Myocyte (in vitro differentiated cells): ENCODE data around the gene PROP1. TPM values are rescaled to one million over a fixed set of nuclear protein-coding genes. Genes with fewer than 3 reads are reported as not detected.
"Not testable (repeated sequence)": the region's sequence is repeated elsewhere in the genome, so short reads cannot be mapped to it uniquely, and the experiment has no call there.

Source experiments
- DNase-seq: peaks from one replicate; pipeline ENCODE4 v3.0.0-alpha.2; 2012; ENCODE audit warnings: low read depth
- total RNA-seq: library from RNA; depleted of rRNA; stranded (reverse); fragments of >200 nt; gene quantifications from 2 replicates; pipeline ENCODE4 v1.2.3, GENCODE V29; 2014

PROP1 gene
- total RNA-seq, 1 donor from 2014 or later: not detected

DNA sequence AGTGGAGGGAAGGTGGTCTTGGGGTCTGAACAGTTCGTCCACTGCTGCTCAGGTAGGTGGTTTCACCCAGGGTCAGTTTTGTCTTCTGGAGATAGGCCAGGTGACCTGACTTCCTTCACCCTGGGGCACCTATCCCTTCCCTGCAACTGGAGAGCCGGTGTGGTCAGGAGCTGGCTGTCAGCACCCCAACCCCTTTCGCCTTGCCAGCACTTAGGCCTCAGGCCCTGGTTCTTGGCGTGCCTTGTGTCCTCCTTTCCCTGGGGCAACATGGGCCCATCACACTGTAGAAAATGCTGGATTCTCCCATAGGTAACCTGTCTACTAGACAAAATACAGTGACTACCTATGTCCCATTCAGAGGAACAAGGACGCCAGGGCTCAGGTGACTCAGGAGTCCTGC is 13.1 kb downstream of the PROP1 start:
- DNase-seq: no peak

DNA sequence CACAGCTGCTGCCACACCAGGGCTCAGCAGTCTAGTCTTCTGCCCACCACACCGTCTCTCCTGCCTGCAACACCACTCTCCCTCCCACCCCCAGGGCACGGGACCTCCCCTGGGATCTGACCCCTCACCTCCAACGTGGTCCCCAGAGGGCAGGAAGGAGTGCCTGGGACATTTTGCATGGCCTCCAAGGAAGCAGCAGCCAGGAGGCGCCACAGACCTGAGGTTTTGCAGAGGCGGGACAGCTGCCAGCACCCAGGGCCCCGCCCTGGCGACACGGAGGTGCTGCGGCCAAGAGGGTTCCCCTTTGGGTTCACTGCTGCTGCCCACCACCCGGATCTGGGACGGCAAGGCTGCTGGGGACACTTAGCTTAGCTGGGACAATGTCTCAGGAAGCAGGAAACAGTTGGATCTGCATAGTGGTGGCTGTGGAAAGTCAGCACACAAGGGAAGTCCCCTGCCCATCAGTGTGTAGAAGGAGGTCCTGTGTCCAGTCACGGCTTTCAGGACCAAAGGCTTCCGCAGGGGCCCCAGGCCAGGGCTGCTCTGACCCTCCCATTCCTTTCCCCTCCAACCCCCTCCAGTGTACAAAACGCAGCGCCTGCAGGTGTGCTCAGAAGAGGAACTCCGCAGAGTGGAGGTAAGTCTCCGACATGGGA is 13.8 kb downstream of the PROP1 start:
- peak; percentile 30 for DNase-seq

DNA sequence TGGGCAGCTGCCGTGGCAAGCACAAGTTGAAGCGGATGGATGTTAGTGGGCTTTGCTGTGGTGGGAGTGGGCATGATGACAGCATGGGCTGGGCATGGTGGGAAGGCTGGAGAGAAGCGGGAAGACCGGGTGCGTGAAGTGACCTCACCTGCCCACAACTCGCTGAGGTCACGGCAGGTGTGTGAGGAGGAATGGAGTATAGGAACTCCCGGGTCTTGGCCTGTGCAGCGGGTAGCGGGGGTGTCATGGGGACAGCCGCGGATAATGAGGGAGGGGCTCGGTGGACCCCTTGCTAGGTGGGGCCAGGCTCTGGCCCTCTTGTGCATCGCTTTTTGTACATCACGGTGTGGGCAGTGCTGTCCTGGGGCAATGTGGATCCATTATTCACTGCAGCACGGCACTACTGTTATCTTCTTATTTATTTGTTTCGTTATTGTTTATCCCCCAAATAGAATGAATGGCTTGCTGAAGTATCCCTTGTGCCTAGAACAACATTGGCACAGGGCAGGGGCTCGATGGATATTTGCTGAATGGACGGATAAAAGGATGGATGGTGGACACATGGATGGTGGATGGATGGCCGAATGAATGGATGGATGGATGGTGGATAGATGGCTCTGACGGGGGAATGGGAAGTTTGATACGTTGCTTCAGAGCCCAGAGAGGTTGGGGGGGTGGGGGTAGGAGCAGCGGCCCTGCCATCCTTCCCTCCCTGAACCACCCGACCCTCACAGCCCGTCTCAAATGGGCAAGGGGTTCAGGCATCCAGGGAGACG is 14.6 kb downstream of the PROP1 start:
- no peak for DNase-seq

DNA sequence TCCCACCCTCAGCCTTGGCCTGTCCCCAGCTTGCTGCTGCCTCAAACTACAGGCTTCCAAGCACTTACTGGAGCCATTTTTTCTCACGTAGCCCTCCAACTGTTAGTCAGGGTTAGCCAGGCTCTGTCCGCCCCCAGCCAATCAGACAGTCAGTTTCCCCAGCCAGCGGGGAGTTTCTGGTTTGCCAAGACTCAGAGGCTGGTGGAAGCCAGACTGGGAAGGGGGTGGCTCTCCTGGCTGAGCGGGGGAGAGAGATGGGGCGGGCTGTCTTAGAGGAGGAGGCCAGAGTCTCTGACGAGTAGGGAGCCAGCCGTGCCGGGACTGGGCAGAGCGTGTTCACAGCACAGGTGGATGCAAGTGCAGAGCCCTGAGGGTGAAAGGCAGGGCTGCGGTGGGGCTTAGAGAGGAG is 15.3 kb downstream of the PROP1 start:
- peak; percentile 15 for DNase-seq

DNA sequence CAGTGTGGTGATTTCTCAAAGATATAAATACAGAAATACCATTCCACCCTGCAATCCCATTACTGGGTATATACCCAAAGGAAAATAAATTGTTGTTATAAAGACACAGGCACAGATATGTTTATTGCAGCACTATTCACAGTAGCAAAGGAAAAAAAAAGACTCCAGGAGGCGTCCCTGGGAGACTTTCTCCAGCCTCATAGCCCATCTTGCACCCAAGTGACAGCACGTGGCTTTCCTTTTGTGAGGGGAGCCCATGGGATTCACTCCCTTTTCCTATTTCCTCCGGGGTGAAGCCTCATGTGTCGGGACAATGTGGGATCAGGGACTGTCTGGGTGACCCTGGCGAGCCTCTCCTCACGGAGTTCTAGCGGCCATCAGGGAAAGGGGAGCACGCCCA is 18.4 kb downstream of the PROP1 start:
- not testable (repeated sequence) for DNase-seq

DNA sequence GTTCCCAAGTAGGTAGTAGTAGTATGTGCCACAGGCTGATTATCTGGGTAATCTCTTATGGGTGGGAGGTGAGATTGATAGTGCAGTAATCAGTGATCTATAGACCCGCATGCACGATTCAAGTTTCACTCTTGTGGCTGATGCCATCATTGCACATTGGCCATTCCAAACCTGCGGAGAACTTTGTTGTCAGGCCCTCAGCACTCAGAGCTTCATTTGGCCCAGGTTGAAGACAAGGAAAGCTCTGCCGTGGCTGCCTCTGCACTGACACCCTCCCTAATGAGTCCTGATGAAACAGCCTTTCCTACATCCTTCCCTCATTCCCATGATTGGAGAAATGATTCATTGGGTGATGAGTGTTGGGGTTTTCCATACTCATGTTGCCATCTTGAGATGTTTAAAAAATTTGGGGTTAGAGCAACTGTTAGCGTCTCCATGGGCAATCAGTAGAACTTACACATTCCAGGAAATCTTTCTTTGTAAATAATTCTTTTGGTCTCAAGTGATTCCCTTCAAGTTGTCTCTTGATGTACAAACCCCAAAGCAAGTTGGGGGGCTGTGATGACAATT is 22.9 kb downstream of the PROP1 start:
- no peak for DNase-seq

DNA sequence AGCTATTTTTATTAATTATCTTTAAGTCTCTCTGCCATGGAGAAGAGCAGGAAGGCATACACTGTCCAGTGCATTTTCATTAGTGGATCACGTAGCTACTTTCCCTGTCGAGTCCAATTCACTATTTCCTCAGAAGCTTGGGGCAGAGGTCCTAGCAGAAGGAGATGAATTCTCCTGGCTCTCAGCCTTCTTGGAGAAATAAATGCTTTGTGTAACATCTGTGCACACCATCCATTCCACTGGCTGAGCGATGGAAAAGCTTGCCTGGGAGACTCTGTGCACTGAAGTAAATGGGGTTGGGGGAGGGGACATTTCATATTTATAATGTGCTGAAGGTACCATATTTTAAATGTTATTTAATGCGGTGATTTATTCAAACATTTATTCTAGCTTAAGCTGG is 23.4 kb downstream of the PROP1 start:
- DNase-seq: no peak

DNA sequence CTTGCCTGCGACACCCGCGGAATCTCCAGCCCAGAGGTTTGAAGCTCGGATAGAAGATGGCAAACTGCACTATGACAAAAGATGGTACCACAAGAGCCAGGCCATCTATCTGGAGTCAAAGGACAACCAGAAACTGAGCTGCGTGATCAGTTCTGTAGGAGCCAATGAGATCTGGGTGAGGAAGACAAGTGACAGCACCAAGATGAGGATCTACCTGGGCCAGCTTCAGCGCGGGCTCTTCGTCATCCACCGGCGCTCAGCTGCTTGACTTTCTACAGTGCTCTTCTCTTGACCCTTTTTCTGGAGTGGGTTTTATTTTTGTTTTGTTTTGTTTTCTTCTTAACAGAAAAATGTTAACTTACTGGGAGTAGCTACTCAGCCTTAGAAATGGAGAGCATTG is 24.0 kb downstream of the PROP1 start:
- not testable (repeated sequence) for DNase-seq

DNA sequence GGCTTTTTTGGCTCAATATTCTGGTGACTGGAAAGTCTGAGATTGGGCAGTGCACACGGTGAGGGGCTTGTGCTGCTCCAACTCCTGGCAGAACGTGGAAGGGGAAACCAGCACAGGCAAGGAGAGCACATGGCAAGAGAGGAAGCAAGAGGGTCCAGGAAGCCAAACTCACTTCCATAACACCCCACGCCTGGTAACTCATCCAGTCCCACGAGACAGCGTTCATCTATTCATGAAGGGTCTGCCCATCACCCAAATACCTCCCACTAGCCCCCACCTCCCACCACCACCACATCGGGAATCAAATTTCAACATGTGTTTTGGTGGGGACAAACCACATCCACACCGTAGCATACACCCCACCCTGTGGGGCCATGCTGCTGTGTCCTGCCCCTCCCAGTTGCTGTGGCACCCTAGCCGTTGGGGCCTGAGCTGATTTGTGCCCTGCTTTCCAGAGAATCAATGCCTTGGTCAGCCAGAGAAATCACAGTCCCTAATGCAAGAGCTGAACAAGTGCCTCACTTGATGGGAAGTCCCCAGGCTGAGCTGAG is 27.3 kb downstream of the PROP1 start:
- no peak for DNase-seq

DNA sequence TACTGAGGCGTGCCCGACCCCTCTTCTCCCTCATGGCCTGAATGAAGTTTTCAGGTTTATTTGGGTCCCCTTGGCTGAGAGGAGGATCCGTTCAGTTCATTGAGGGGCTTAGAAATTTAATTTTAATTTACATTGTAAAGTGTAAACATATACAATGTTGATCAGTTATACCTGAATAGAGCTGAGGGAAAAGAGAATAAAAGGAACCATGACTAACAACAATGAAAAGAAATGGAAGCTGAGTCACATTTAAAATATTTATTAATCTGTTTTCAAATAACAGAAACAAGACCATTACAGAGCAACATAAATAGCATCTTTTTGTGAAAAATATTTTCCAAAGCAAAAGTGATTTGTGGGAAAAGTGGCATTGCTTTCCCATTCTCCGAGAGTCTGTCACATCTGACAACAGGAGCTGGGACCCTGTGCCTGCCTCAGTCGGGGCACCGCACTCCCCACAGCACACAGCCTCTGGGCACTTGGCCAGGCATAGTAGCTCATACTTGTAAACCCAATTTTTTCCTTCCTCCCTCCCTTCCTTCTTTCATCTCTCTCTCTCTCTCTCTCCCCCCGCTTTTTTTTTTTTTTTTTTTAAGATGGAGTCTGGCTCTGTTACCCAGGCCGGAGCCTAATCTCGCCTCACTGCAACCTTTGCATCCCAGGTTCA is 28.7 kb downstream of the PROP1 start:
- DNase-seq: no peak

DNA sequence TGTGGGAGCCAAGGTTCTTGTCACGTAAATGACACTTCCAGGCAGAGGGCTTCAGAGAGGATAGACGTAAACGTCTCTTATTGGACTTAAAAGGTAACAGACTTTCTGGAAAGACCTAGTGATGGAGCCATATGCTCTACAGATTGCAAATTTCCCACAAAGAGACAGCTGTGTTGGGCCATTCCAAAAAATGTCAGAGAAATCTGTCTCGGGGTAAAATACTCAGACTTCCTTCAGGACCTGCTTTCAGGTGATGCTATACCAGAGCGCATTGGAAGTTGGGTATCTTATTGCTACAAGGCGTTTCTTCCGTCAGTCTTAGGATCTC is 29.2 kb downstream of the PROP1 start:
- no peak for DNase-seq

DNA sequence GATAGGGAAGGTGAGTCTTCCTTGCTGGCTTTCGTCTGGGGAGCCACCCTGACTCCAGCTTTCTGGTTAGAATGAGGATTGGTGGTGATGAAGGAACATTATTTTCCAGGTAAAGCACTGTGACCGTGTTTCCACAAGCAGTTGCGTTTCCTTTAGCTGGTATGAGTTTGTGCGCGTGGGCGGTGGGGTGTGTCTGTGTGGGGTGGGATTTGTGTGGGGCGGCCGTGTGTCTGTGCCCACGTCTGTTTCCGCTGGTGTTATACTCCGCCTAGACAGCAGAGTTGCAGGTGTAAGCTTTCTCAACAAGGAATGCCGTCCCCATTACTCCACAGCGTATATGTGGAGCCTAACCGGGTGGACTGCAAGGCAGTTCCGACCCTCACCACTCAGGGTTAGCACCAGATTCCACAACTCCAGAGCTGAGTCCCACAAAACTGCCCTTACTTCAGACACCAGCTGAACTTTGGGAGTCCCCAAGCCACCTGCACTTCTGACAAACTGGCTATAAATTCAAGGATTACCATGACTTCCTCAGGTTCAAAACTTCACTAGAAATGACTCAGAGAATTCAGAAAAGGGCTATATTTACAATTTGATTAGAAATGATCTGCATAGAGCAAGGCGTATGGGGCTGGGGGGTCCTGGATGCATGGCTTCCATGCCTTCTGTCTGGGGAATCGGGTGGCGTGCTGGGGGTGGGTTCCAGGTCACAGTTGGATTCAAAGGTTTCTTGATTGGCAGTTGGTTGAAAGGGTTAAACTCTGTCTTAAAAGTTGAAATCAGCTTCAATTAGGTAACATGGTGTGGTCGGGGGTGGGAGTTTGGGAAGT is 29.8 kb downstream of the PROP1 start:
- DNase-seq: no peak

DNA sequence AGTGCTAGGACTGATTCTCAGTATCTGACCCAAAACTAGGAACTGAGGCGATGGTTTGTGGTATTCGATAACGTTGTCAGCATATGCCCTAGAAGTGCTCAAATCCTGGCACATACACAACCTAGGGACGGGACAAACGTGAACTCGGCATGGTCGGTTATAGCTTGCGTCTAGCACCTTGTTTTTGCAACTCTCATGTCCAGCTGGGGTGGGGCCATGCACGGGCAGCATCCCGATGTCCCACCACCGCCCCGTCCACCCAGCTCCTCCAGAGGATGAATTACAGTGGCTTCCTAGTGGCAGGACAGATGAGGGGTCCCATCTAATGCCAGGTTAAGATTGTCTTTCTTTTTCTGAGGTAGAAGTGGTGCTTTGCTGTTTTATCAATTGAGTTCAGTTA is 31.6 kb downstream of the PROP1 start:
- DNase-seq: no peak

DNA sequence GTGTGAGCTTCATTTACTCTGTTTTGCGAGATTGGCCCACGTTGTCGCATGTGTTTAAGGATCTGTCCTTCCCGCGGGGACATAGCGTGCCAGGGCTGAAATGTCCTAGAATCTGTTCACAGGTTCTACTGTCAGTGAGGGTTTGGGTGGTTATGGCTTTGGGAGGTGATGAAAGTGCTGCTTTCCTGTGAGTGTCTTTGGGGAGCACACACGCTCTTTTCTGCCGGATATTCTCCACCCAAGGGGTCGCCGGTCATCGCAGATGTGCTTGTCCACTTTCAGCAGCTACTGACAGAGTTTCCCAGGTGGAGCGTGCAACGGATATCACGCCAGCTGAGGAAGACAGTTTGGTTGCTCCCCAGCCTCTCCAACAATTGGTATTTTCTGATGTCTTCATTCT is 32.1 kb downstream of the PROP1 start:
- DNase-seq: no peak

DNA sequence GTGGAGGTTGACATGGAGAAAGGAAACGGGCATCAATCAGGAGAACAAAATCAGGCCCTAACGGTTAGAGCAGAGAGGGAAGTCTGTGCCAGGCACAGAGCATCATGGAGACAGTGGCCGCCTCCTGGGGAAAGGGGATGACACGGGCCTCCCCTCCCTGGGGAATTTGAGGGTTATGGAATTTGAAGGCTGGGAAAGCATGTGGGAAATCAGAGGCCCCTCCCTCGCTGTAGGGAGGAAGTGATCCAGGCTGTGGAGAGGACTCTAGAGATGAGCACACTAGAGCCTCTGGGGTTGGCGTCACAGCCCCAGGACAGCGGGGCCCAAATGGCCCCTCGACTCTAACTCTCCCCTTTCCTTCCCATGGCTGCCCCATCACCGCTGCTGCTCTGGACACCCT is 36.7 kb downstream of the PROP1 start:
- no peak for DNase-seq

DNA sequence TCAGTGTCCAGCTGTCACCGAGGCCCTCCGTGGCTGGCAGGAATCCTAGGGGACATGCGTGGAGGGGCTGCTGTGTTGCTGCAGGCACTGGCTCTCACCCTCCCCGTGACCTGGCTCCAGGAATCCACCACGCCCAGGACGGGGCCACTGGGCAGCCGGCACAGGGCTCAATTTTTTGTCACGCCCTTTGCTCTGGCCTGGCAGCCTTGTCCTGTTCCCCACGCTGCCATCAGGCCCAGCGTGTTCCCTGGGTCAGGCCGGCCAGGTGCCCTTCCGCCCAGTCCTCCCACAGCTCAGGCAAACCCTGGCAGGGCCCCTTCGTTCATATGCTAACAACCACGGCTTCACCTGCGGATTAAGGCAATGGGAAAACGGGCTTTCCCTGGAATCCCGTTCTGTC is 37.3 kb downstream of the PROP1 start:
- DNase-seq: peak; percentile 20

DNA sequence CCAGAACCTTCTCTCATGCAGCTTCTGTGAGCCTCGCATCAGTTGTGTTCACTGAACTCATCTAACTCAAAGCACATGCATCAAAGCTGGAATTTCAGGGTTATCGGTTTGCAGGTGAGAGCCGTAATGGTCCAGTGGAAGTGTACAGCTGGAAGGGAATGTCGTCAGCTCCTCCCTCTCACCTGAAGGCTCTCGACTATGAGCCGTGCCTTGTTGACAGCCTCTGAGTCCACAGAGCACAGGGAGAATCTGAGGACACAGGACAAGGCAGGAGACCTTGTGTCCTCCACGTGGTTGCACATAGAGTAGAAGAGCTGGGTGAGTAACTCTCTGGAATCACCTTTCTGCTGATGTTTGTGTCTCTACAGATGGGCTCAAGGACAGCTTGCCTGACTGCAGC is 38.8 kb downstream of the PROP1 start:
- no peak for DNase-seq

DNA sequence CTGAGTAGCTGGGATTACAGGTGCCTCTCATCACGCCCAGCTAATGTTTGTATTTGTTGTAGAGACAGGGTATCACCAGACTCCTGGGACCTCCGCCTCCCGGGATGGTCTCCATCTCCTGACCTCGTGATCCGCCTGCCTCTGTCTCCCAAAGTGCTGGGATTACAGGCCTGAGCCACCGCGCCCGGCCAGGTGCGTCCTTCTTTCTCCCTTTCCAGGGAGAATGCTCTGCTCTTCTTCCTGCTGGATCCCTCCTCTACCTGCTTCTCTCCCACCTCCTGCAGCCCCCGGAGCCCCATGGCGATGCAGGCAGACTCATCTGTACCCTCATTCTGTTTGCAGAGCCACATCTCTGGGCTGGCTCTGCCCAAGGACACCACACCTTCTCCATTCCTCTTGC is 42.9 kb downstream of the PROP1 start:
- not testable (repeated sequence) for DNase-seq

DNA sequence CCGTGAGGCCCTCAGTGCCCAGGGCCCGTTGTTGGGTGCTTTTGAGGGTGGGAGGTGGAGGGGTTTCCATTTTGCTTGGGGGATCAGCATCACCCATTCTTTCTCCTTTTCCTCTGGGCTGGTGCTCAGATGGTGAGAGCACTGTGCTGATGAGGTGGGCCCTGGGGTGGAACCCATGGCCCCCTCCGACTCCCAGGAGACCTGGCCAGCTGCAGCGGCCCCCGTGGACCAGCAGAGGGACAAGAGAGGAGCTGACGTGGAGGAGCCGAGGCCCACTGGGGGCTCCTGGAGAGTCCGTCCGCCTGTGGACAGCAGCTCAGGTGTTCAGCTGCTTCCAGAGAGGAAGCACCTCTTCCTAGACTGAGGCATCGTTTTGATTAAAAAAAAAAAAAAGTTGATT is 46.4 kb downstream of the PROP1 start:
- DNase-seq: not testable (repeated sequence)

DNA sequence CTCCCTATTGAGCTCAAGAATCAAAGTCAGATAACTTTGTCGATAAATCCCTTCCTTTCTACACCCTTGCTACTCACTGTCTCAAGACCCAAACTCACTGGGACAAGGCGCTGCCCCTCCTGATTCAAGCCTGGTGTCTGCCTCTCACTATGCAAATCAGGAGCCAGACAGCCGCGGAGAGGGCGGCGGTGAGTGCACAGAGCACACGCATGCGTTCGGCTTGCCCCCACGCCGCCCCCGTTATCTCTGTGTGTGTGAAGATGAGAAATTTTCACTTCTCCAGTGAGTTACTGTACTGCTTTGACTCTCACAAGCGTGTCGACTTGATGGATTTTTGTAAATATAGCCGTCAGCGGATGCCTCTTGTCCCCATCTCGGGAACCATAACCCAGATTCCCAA is 47.0 kb downstream of the PROP1 start:
- not testable (repeated sequence) for DNase-seq

DNA sequence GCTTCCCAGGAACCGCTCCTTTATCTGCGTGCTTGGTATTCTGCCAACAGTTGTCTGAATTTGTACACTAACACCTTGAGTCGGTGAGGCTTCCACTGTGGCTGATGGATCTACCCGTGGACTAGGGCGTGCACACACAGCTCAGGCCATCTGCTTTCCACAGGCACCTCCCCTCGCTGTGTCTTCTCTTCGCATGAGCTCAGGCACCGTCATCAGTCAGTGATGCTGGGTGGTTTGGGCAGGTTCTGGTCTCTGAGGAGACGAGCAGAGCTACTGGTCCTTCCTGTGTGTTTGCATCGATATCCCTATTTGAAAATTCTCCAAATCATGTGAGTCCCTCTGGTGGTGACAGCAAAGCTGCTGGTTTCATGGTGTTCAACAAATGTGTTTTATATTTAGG is 48.1 kb downstream of the PROP1 start:
- DNase-seq: not testable (repeated sequence)
